Activated CD8-positive, alpha-beta memory T cell treated with anti-CD3 and anti-CD28 coated beads for 36 hours (primary cell): ENCODE results near the gene ABHD11. TPM values are rescaled to one million over a fixed set of nuclear protein-coding genes. Genes with fewer than 3 reads are reported as not detected.
"Not testable (repeated sequence)": the region's sequence is repeated elsewhere in the genome, so short reads cannot be mapped to it uniquely, and the experiment has no call there.

Source experiments
- CTCF ChIA-PET: fragments of 350-600 bp; sonication (Branson Sonifier 250); formaldehyde crosslinking; loops from one replicate; lab custom pipeline; 2021; ENCODE audit warnings: antibody characterized with exemption; lab: Charles Lee
- POLR2A ChIA-PET: fragments of 350-600 bp; sonication (Branson Sonifier 250); formaldehyde crosslinking; loops from one replicate; lab custom pipeline; 2021; ENCODE audit warnings: antibody characterized with exemption; lab: Charles Lee
- total RNA-seq, 2 experiments: library from RNA; stranded (reverse); gene quantifications; one replicate each; pipeline ENCODE4 v1.2.3, GENCODE V29; 2021

ABHD11 gene
- total RNA-seq: 10 to 100 TPM; 26.1 to 26.6 TPM

GRCh38 chr7:73738612-73739386, at the start of gene ABHD11:
Gene ABHD11 (minus strand): TSS chr7:73738802. CDS start chr7:73738770, 32 bp downstream.
- POLR2A ChIA-PET: interaction anchor here (0.6 to 1.4 kb wide), 5 partner anchors 18 to 216 kb away, joined by 3 to 5 read pairs (median 3); partner anchors contain the start of gene BAZ1B
- CTCF ChIA-PET: interaction anchor here (0.6 to 3.5 kb wide), 7 partner anchors 10 to 852 kb away, joined by 3 to 19 read pairs (median 5); no protein-coding TSS in a partner anchor

- POLR2A ChIA-PET, CTCF ChIA-PET: not testable (repeated sequence)
These were observed 49.1 kb upstream of the ABHD11 start for GRCh38 chr7:73787786-73788048.

GRCh38 chr7:73786588-73786987, 48.0 kb upstream of the ABHD11 start:
- ChIA-PET CTCF (no interaction called here), POLR2A (no interaction called here)

- POLR2A ChIA-PET: no interaction called here
- CTCF ChIA-PET: no interaction called here
These were observed 40.9 kb upstream of the ABHD11 start for GRCh38 chr7:73779517-73779916.

GRCh38 chr7:73778801-73779389, 40.3 kb upstream of the ABHD11 start:
- POLR2A ChIA-PET: no interaction called here
- CTCF ChIA-PET: no interaction called here

GRCh38 chr7:73774923-73775322, 36.3 kb upstream of the ABHD11 start:
- ChIA-PET POLR2A (no interaction called here), CTCF (no interaction called here)

GRCh38 chr7:73773700-73774517, 35.3 kb upstream of the ABHD11 start:
- POLR2A ChIA-PET: interaction anchor here (0.5 kb wide), 1 partner anchor 744 kb away, joined by 10 read pairs; no protein-coding TSS in a partner anchor
- CTCF ChIA-PET: no interaction called here

GRCh38 chr7:73770860-73771670, 32.5 kb upstream of the ABHD11 start:
- POLR2A ChIA-PET: no interaction called here
- CTCF ChIA-PET: no interaction called here

GRCh38 chr7:73770002-73770859, 31.6 kb upstream of the ABHD11 start, which contains the start of gene CLDN3:
Gene CLDN3 (minus strand): TSS chr7:73770270. CDS start chr7:73770049, 221 bp downstream.
- ChIA-PET POLR2A (no interaction called here), CTCF (no interaction called here)

GRCh38 chr7:73769481-73770001, 30.9 kb upstream of the ABHD11 start:
- CTCF ChIA-PET: no interaction called here
- POLR2A ChIA-PET: no interaction called here

- POLR2A ChIA-PET: interaction anchor here (0.6 kb wide), 1 partner anchor 182 kb away, joined by 5 read pairs; no protein-coding TSS in a partner anchor
- CTCF ChIA-PET: no interaction called here
These were observed 30.3 kb upstream of the ABHD11 start for GRCh38 chr7:73768641-73769480.

GRCh38 chr7:73766556-73767229, 28.1 kb upstream of the ABHD11 start:
- CTCF ChIA-PET: no interaction called here
- POLR2A ChIA-PET: no interaction called here

GRCh38 chr7:73762659-73762999, 24.0 kb upstream of the ABHD11 start:
- CTCF ChIA-PET: no interaction called here

GRCh38 chr7:73761854-73762658, 23.5 kb upstream of the ABHD11 start:
- POLR2A ChIA-PET: no interaction called here
- CTCF ChIA-PET: interaction anchor here (0.6 kb wide), 1 partner anchor 48 kb away, joined by 3 read pairs; no protein-coding TSS in a partner anchor

More at GRCh38 chr7:73762659-73762999, 24.0 kb upstream of the ABHD11 start:
- POLR2A ChIA-PET: no interaction called here

GRCh38 chr7:73758581-73759138, 20.1 kb upstream of the ABHD11 start:
- ChIA-PET CTCF (no interaction called here), POLR2A (no interaction called here)
